Islet precursor cell (in vitro differentiated cells): Measurements from ENCODE around the gene PFDN4.

Source experiments
- DNase-seq: peaks from one replicate; pipeline ENCODE4 v3.0.0-alpha.2; 2018

The PFDN4 gene

DNA sequence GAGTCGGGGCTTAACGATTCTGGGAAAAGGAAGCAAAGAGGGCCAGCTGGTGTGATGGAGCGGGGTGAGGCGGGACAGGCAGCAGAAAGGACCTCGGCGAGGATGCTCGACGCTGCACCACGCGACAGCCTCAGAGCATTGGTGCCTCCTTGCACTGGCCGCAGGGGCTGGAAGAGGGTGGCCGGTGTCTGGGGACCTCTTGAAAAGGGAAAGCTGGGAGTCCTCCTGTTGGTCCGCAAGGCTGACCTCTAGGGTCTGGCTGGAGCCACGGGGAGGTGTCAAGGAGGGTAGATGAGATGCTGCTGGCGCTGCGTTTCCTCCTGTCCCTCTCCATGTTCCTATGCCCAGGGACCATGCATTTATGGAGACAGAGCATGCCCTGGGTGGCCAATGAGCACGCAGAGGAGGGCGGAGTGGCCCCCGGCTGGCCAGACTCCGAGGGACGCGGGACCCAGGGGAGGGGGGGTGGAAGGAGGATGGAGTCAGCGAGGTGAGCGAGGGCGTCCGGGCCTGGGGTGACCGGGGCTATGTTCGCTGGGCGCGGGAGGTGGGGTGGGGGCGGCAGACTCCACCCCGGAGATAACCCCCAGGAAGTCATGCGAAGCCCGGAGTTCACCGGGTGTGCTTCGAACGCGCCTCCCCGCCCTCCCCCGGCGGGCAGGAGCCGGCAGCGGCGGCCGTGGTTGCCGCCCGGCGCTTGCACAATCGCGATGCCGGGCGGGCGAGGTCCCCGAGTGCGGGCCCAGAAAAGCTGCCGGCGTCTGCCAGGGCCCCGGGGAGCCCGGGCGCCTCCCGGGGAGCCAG lies 34.0 kb upstream of the PFDN4 start, which contains the start of gene CYP24A1:
Gene CYP24A1 (minus strand): TSS at position 334 of the 804 bp plus-strand sequence. CDS start 407 bp downstream, outside the sequence.
- DNase-seq: peak; percentile 78

DNA sequence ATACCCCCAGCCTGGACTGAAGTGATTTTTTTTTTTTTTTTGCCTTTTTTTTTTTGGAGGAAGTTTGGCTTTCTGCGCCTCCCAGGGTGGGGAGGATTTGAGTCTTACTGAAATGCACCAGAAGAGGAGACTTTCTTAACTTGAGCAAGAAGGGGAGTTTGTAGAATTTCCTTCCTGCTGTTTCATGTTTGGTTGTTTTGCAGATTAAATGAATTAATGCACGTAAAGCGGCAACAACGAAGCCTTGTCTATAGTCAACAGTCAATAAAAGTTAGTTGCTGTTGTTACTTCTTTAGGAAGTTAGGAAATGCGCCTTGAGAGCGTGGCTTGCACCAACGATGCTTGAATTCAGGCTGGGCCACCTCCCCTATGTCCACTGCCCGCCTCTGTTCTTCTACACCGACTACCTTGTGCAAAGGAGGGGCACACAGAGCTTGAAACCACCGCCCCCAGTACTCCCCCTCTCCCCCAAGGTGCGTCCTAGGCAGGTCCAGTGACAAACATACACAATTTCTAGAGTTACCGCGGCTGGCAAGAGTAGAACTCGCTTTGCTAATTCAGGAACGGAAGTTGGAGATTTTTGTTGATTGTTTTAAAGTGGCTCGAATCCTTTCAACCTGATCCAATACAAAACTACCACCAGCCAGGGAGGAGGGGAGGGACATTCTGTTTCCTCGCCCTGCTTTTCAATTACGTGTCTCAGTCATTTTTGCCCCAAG lies 33.3 kb upstream of the PFDN4 start:
- DNase-seq: peak; percentile 62

GRCh38 chr20:54176610-54177009 lies 31.3 kb upstream of the PFDN4 start:
- DNase-seq: peak; percentile 79

GRCh38 chr20:54177378-54177777 lies 30.5 kb upstream of the PFDN4 start:
- peak; percentile 15 for DNase-seq

DNA sequence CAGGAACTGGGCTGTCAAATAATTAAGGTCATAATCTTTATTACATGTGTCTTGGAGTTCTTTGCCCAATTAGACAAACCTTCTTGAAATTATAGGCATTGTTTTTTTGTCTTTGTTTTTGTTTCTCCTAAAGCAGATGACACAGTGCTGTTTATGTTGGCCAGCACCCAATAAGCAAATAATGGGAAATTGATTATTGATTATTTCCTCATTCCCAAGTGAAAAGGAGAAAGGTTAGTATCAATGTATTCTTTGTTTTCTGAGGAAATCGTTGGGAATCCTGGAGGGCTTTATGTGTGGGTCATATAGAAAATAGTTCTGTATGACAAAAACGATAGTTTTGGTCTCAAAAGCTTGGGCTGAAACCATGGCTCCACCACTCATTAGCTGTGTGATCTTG lies 29.6 kb upstream of the PFDN4 start:
- DNase-seq: no peak

DNA sequence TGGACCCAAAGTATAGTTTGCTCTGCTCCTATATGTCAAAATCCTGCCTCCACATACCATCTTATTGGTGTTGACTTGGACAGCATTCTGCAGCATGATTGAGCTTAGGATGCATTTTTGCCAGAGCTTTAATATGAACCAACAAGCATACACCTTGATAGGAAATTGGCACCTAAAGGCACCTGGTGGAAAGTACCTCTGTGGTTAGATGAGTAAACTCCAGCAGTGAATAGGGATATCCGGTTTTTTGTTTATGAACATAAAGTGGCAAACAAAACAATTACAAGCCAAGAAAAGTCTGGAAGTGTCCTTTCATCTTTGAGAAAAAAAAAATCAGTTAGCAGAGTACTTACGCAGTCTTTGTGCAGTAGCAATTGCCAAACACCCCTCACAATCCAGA lies 27.9 kb upstream of the PFDN4 start:
- DNase-seq: no peak

GRCh38 chr20:54180931-54181330 lies 27.0 kb upstream of the PFDN4 start:
- no peak for DNase-seq

- peak; percentile 13 for DNase-seq
These were observed 23.8 kb upstream of the PFDN4 start for GRCh38 chr20:54184071-54184470.

- DNase-seq: peak; percentile 16
These were observed 22.8 kb upstream of the PFDN4 start for GRCh38 chr20:54184904-54185626.

DNA sequence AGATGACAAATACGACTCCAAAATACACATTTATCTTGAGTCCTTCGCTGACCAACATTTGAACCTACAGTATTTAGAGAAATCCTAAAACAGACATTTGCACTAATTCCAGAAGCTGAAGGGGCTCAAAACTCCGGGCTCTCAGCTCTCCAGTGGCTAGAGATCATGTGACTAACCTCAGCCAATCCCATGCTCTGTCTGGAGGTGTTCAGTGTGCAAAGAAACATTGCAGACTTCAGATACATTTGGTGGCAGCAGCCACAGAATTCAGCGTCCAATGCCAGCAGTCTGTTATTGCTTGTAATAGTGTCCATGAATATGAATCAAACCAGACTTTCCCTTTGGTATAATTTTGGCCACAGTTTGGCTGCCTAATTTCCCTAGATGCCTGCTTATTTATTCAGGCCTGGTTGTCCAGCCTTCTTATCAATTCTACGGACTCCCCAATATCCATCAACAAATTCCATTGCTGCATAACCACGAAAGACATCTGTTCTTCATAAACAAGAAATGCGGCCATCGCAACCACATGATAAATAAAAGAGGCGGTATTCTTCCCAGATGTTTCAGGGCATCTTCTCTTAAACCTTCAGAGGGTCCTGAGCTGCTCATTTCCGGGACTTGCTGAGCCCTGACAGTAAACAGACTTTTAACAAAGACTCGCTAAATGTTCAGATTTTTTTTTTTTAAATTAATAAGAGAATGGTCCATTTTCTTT lies 19.6 kb upstream of the PFDN4 start:
- DNase-seq: peak; percentile 19

GRCh38 chr20:54189630-54190029 lies 18.3 kb upstream of the PFDN4 start:
- DNase-seq: no peak

DNA sequence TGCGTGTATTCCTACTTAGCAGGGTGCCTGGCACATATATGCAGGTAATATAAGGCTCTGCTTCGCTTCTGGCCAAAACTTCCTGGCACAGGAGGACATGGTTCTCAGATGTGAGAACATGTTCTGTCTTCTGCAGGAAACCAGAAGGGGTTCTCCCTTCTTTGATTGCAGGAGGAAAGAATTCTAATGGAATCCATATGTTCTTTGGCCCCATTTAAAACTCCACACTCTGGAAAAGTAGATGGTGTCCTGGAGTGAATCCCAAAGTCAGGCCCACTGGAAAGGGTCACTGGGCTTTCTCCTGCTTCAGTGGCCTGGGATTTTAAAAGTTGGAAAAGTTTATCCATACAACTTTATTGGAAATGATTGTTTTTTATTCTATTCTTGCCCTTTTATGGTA lies 17.7 kb upstream of the PFDN4 start:
- DNase-seq: no peak

- DNase-seq: no peak
These were observed 14.1 kb upstream of the PFDN4 start for GRCh38 chr20:54193817-54194216.

DNA sequence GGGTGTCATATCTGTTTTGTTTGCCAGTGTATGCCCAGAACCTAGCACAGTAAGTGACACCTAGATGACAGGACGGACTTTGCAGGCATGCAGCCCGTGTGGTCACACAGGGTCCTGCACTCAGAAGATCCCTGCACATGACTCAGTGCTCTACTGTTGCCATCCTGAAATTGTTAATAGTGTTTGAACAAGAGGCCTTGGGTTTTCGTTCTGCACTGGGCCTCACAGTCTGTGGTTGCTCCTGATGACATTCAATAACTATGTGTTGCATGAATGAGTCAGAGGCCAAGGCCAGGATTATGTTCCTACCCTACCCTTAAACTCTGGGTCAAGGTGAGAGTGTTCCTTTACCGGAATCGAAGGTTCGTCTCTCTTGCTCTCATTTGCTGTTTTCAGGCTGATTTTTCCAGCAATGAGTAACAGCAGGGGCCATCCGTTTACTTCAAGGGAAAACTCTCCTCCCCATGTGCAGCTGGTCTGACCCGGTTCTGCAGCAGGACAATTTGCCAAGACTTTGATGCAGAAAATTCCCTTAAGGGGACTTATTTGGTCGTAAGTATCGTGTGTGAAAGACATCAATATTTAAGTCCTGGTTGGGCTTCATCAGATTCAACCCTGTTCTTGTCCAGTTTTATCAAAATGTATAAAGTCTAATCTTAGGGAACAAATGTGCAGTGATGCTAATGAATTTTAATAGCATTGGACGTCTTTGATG lies 13.0 kb upstream of the PFDN4 start:
- no peak for DNase-seq

GRCh38 chr20:54195483-54196472 lies 12.1 kb upstream of the PFDN4 start:
- no peak for DNase-seq

DNA sequence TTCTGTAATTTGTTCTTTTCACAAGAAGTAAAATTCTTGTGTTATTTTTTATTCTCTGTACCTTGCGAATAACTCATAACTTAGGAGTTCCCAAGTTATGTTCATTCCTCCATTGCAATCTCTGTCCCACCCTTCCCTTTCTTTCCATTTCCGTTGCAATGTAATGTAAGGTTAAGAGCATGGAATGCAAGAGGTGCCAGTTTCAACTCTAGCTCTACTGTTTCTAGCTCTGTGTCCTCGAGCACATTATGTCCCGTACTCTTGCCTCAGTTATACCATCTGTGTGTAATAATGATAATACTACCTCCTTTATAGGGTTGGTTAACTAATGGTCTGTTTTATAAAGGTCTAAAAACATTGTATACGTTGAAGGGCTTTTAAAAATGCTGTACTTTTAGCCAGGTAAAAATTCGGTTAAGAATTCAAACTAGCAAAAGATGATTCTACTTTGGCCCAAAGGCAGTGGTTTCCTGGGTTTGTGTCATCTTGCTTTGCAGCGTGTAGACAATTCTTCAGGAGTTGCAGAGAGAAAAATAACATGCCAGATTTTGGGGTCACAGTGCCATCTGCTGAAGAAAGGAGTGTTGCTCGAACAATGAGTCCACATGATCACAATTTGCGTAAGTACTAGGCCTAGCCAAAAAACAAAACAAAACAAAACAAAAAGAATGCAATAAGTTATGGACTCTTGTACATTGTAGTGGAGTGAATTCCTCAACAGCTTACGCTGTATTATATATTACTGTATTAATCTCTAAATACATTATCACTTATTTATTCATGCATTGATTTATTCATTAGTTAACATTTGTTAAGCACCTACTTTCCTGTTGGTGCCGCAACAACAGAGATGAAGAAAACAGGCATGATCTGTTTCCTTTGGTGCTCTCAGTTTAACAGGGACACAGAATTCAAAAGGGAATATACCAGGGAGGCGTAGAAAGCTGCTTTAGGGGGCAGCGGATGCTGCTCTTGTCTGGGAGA lies 10.0 kb upstream of the PFDN4 start:
- DNase-seq: no peak

- DNase-seq: no peak
These were observed 8.6 kb upstream of the PFDN4 start for GRCh38 chr20:54199283-54199682.

DNA sequence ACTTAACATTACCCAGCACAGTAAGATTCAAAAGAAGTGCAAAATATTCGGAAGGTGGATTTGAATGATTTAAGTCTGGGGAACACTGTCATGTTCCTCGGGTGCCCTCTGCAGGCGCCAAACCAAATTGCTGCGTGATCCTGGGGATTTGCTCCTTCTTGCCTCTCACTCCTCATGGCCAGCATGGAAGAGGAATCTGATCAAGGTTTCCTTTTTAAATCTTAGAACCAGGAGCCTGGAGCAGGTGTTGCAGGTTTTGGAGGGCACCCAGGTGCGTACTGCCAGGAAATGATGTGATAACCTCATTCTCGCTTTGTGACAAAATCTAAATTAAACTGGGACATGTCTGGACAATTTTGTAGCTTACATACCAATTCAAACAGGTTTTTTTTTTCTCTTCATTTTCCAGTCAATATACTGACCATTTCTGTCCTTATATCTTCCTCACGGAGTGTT lies 8.1 kb upstream of the PFDN4 start:
- peak; percentile 89 for DNase-seq

GRCh38 chr20:54200487-54201267 lies 7.2 kb upstream of the PFDN4 start:
- peak; percentile 63 for DNase-seq
